Stimulated activated CD8-positive, alpha-beta memory T cell treated with anti-CD3 and anti-CD28 coated beads, Interleukin-12 subunit alpha, Interleukin-12 subunit beta, amount 100 ng/mL, for 4 hours (primary cell): Measurements from ENCODE around the gene SEL1L.
A peak's percentile ranks its signal among the peaks of the same experiment; 100 is the strongest.
"Not testable (repeated sequence)": the region's sequence is repeated elsewhere in the genome, so short reads cannot be mapped to it uniquely, and the experiment has no call there.

Source experiments
- DNase-seq: peaks from one replicate; pipeline ENCODE4 v3.0.0-alpha.2; 2020; ENCODE audit warnings: low read depth

The SEL1L gene

DNA sequence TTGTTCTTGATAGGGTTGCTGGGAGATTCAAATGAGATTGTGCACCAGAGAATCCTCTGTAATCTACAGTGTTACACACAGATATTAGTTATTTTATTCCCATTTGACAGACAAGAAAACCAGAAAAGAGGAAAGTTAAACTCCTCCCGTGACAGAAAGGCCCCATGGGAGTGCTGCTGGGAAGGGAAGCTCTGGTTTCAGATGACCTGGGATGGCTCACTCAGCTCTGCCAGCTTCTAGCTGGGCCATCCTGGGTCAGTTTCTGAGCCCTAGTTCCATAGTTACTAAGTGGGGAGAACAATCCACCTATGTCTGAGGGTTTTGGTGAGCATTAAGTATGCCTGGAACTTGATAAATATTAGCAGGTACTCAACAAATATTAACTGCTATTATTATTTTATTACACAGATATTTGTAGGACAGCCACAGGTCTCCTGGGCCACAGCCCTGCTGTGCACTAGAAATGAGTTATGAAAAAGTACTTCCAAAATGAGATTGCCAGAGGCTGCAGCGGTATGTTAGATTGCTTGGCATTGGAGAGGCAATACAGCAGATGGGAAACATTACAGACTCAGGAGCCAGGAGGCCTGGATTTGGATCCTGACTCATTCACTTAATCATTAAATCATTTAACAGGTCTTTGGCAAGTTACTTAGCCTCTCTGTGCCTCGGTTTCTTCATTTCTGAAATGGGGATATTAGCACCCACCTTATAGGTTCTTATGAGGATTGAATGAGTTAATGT is 86.5 kb downstream of the SEL1L start:
- DNase-seq, result no peak

DNA sequence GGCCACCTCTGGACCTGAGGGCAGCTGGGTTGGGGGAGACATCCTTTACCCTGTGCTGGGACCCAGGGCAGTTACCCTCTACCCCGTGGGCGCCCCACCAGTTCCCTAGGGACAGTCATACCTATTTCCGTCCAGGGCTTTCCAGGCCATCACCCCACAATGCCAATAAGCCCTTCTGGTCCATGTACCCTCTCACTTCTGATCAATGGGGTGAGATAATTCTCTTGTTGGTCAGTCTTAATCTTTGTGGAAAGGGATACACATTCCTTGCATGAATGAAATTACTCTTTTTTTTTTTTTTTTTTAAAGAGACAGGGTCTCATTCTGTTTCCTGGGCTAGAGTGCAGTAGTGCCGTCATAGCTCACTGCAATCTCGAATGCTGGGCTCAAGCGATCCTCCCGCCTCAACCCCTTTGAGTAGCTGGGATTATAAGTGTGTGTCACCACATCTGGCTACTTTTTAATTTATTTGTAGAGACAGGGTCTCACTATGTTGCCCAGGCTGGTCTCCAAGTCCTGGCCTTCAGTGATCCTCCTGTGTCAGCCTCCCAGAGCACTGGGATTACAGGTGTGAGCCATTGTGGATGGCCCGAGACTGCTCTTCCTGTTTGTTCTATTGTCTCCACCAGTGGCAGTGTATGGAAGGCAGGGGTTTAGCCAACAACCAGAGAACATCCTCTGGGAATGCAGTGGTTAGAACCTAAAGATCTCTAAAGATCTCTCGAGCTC is 87.2 kb downstream of the SEL1L start:
- no peak for DNase-seq

- DNase-seq, result no peak
These were observed 92.0 kb downstream of the SEL1L start for GRCh38 chr14:81441626-81442134.

DNA sequence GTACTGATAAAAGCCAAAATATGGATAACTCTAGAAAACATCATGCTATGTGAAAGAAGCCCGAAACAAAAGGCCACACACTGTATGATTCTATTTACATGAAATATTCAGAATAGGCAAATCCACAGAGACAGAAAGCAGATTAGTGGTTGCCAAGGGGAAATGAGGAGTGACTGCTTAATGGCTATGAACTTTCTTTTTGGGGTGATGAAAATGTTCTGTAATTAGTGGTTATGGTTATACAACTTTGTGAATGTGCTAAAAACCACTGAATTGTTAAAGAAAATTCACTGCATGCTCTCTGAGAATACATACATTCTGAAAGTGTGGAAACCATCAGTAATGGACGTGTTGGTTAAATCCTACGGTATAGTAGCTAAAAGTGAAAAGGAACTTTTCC is 93.6 kb downstream of the SEL1L start:
- no peak for DNase-seq

DNA sequence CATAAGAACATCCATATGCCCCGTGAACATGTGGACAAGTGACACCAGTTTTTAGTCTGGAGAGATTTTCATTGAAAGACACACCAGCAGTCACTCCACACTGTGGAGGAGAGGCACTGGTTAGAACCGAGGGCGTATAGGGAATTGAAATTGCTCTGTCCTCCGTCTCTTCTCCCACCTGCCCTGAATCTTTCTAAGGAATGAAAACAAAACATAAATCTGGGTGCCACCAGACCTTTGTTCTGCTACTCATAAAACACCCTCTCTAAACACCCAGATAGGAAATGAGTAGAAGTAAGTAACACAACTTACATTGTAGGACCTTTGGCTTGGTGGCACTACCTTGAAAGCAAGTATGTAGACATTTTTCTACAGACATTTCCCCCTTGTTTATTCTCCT is 96.4 kb downstream of the SEL1L start:
- no peak for DNase-seq

GRCh38 chr14:81436296-81437138 is 97.1 kb downstream of the SEL1L start:
- DNase-seq, result peak; percentile 10

- DNase-seq, result peak; percentile 6
These were observed 98.0 kb downstream of the SEL1L start for GRCh38 chr14:81435391-81436295.

GRCh38 chr14:81435048-81435390 is 98.6 kb downstream of the SEL1L start:
- DNase-seq, result no peak

DNA sequence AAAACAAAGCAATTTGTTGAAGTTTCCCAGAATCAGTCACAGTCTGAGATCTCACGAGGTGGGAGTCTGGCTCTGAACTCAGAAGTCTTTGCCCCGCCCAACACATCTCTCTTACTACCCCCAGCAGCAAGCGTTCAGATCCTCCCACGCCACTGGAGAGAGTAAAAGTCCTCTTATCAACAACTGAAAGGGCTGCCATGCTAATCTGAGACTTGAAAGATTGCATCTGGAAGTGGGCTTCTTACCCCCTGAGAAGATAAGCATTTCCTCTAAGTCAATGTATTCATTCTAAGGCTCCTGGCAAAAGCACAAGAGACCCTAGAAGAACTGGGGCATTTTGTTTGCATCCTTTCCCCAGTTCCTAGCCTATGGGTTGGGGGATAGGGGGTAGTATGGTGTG is 99.4 kb downstream of the SEL1L start:
- no peak for DNase-seq

- no peak for DNase-seq
These were observed 100.3 kb downstream of the SEL1L start for GRCh38 chr14:81433378-81433777.

DNA sequence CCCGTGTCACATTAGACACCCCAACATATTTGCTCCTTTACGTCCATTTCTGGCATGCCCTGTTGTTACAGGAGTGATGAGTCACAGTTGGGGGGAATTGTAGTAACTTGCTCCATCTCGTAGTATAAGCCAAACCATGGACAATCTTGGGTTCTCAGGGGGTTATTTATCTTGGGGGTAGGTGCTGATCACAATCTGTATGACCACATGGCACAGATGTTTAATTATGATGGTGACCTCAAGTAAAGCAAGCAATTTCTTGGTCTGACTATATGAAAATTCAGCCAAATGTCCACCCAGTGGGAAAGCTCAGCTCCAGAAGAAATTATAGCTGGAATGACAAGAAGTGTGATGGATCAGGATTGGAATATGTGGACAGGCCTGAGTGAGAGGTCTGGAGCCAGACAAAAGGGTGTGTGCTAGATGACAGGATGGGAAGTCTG is 101.4 kb downstream of the SEL1L start:
- no peak for DNase-seq

GRCh38 chr14:81430235-81430634 is 103.4 kb downstream of the SEL1L start:
- DNase-seq, result no peak

GRCh38 chr14:81429749-81430148 is 103.9 kb downstream of the SEL1L start:
- not testable (repeated sequence) for DNase-seq

- DNase-seq, result no peak
These were observed 104.6 kb downstream of the SEL1L start for GRCh38 chr14:81429028-81429427.

DNA sequence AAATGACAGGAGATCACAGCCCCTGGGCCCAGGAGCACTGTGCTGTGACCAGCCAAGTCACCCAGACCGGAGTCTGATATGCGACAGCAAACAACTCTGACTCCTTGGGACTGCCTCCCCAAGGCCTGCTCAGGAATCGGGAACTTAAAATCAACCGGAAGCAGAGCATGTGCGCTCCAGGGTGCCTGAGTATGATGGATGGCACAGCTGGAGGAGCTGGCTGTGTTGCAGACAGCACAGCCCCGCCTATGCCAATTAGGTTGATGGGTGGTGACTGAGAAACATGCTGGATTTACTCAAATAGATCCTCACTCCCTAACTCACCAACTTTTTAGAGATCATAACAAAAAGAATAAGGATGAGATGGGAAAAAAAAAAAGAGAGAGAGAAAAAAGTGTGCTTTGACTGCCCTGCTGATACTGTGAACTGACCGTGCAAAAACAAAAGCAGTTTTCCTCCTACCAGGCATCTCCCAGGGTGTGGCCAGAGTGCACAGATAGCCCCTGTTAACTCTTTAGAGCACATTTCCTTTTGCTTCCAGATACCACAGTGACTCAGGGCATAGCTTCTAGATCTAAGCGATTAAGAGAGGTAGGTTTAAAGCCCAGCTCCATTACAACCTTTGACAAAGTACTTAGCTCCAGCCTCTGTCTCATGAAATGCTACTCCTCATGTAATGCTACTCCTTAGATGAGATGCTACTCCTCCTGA is 106.2 kb downstream of the SEL1L start:
- no peak for DNase-seq

DNA sequence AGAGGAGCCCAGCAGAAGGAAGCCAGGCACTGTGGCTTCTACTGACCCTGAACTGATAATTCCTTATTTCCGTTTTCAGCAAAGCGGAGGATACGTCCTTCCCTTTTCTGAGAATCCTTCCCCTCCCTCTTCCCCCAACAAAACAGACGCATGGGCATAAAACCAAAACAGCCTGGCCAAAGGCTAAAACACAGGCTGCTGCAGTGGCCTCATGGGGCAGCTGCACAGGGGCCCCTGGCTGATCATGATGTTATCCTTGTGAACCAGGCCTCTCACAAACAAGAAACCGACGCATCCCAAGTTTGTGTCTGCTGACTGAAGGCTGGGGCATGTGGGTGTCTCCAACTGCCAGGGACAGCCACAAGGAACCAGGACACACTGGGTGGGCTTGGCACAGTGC is 110.1 kb downstream of the SEL1L start:
- no peak for DNase-seq
